Breast epithelium (tissue), 3 donors: ENCODE data around the gene EFNA5.

Experiments used
- CTCF ChIP-seq, 3 donors: fragments of 450-650 bp; IDR thresholded peaks; one replicate each; pipeline ENCODE4 v1.5.1; 2016 to 2017; ENCODE audit warnings: antibody characterized with exemption in 3 of 3, mild to moderate bottlenecking in 3 of 3, moderate library complexity in 3 of 3
- POLR2A ChIP-seq: fragments of 450-650 bp; IDR thresholded peaks from one replicate; pipeline ENCODE4 v1.6.1; 2016; ENCODE audit warnings: antibody characterized with exemption, mild to moderate bottlenecking, moderate library complexity

DNA sequence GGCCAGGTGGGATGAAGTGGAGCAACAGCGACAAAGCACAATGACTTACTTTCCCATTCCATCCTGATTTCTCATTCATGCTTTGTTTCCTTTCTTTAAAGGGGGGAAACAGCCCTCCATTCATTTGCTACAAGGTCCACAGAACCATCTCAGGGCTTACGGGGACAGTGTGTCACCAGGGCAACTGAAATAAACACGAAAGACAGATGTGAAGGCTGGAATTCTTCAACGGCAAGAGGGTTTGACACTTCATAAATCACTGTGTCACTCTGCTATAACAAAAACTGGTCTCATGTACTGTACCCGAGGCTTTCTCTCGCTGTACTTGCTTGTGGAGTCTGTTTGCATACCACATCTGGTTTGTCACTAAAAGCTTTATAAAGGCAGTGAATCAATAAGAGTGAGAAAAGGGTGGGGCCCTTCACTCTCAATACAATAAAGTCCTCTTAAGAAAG, 150.8 kb downstream of the EFNA5 start:
- TF ChIP-seq POLR2A (no peak), CTCF (IDR thresholded peaks at IDR 0.05) (no peak)
